Neural progenitor cell (in vitro differentiated cells): ENCODE results near the gene TRAK2. TPM values are rescaled to one million over a fixed set of nuclear protein-coding genes. Genes with fewer than 3 reads are reported as not detected.
"Not testable (repeated sequence)": the region's sequence is repeated elsewhere in the genome, so short reads cannot be mapped to it uniquely, and the experiment has no call there.

ENCODE experiments used
- DNase-seq: peaks from one replicate; pipeline ENCODE4 v3.0.0-alpha.2; 2016; ENCODE audit warnings: low spot score
- H2AFZ ChIP-seq: fragments of 200-600 bp; sonication (generic); replicated peaks from 2 replicates; pipeline ENCODE4 v1.6.1; 2016; ENCODE audit warnings: antibody characterized with exemption
- H3F3A ChIP-seq: fragments of 200-600 bp; sonication (generic); 2 replicates; pipeline ENCODE4 v1.6.1; 2016; ENCODE audit warnings: antibody characterized with exemption, low read depth
- H3K27ac ChIP-seq: fragments of 200-600 bp; sonication (generic); 2 replicates; pipeline ENCODE4 v1.5.1; 2016; ENCODE audit warnings: mild to moderate bottlenecking
- H3K27me3 ChIP-seq: fragments of 200-600 bp; sonication (generic); 2 replicates; pipeline ENCODE4 v1.6.1; 2016; ENCODE audit warnings: mild to moderate bottlenecking, moderate library complexity
- H3K36me3 ChIP-seq: fragments of 200-600 bp; sonication (generic); 2 replicates; pipeline ENCODE4 v1.5.1; 2016
- H3K4me1 ChIP-seq: fragments of 200-600 bp; sonication (generic); 2 replicates; pipeline ENCODE4 v1.6.1; 2016; ENCODE audit warnings: mixed run types
- H3K4me2 ChIP-seq: fragments of 200-600 bp; sonication (generic); 2 replicates; pipeline ENCODE4 v1.6.1; 2016
- H3K4me3 ChIP-seq: fragments of 200-600 bp; sonication (generic); 2 replicates; pipeline ENCODE4 v1.5.1; 2016
- H3K79me2 ChIP-seq: fragments of 200-600 bp; sonication (generic); 2 replicates; pipeline ENCODE4 v1.6.1; 2016; ENCODE audit warnings: low read depth
- H3K9ac ChIP-seq: fragments of 200-600 bp; sonication (generic); 2 replicates; pipeline ENCODE4 v1.6.1; 2016
- H3K9me3 ChIP-seq: fragments of 200-600 bp; sonication (generic); 2 replicates; pipeline ENCODE4 v1.5.1; 2016; ENCODE audit warnings: low read depth
- H4K20me1 ChIP-seq: fragments of 200-600 bp; sonication (generic); 2 replicates; pipeline ENCODE4 v1.6.1; 2016; ENCODE audit warnings: low read depth
- H3K27ac Mint-ChIP-seq: 3 replicates; pipeline ENCODE4 v1.8.0; 2021; ENCODE audit warnings: mixed read lengths
- H3K27me3 Mint-ChIP-seq: 2 replicates; pipeline ENCODE4 v1.8.0; 2022; ENCODE audit warnings: low read depth, mild to moderate bottlenecking, inconsistent platforms, moderate library complexity, mixed read lengths; ENCODE audit not compliant: insufficient read depth
- H3K36me3 Mint-ChIP-seq: 3 replicates; pipeline ENCODE4 v1.8.0; 2021; ENCODE audit warnings: mixed read lengths
- H3K4me1 Mint-ChIP-seq: 3 replicates; pipeline ENCODE4 v1.8.0; 2021; ENCODE audit warnings: mixed read lengths
- H3K4me3 Mint-ChIP-seq: 3 replicates; pipeline ENCODE4 v1.8.0; 2021; ENCODE audit warnings: mild to moderate bottlenecking, moderate library complexity, mixed read lengths
- H3K9me3 Mint-ChIP-seq: 3 replicates; pipeline ENCODE4 v1.8.0; 2020; ENCODE audit warnings: mixed read lengths
- EZH2 ChIP-seq: fragments of 200-600 bp; sonication (generic); IDR thresholded peaks from 2 replicates; pipeline ENCODE4 v1.6.1; 2017; ENCODE audit warnings: antibody characterized with exemption, mild to moderate bottlenecking, moderate library complexity
- EZH2phosphoT487 ChIP-seq: fragments of 200-600 bp; sonication (generic); IDR thresholded peaks from 2 replicates; pipeline ENCODE4 v1.6.1; 2017; ENCODE audit warnings: antibody characterized with exemption
- total RNA-seq: library from RNA; depleted of rRNA; stranded (reverse); fragments of >200 nt; gene quantifications from 2 replicates; pipeline ENCODE4 v1.2.3, GENCODE V29; 2015; ENCODE audit warnings: low replicate concordance
- TF ChIP-seq, protein P1 (sequence below): fragments of 200-600 bp; sonication (generic); IDR thresholded peaks from 2 replicates; pipeline ENCODE4 v1.5.1; 2017; ENCODE audit warnings: antibody characterized with exemption, mild to moderate bottlenecking

TRAK2 gene
- total RNA-seq, 1 donor from 2014 or later: 7.1 TPM

DNA sequence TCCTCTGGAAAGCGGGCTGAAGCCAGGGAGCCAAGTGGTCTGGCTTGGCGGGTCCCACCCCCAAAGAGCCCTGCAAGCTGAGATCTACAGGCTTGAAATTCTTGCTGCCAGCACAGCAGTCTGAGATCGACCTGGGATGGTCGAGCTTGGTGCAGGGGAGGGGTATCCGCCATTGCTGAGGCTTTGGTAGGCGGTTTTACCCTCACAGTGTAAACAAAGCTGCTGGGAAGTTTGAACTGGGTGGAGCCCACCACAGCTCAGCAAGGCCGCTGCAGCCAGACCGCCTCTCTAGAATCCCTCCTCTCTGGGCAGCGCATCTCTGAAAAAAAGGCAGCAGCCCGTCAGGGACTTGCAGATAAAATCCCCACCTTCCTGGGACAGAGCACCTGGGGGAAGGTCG, 81.5 kb downstream of the TRAK2 start:
- Histone ChIP-seq H3K27me3 (no peaks in the 10 kb centered on the region), H3K4me2 (no peak overlapping the region), H3K4me1 (no peaks in the 10 kb centered on the region), H3K27ac (no peak overlapping the region), H2AFZ (no peak overlapping the region), H3K4me3 (no peak overlapping the region), H3F3A (no peaks in the 10 kb centered on the region), H3K79me2 (no peaks in the 10 kb centered on the region), H3K36me3 (no peaks in the 10 kb centered on the region), H3K9me3 (no peaks in the 10 kb centered on the region), H4K20me1 (no peaks in the 10 kb centered on the region), H3K9ac (no peak overlapping the region)
- peaks cover 15% of the 10 kb centered on the region for H3K36me3 Mint-ChIP-seq
- H3K9me3 Mint-ChIP-seq: peaks cover 28% of the 10 kb centered on the region
- H3K27me3 Mint-ChIP-seq: no peaks in the 10 kb centered on the region
- no peak for DNase-seq
- H3K27ac Mint-ChIP-seq: no peak overlapping the region
- no peaks in the 10 kb centered on the region for H3K4me1 Mint-ChIP-seq
- H3K4me3 Mint-ChIP-seq: no peak overlapping the region
- TF ChIP-seq, protein P1, sequence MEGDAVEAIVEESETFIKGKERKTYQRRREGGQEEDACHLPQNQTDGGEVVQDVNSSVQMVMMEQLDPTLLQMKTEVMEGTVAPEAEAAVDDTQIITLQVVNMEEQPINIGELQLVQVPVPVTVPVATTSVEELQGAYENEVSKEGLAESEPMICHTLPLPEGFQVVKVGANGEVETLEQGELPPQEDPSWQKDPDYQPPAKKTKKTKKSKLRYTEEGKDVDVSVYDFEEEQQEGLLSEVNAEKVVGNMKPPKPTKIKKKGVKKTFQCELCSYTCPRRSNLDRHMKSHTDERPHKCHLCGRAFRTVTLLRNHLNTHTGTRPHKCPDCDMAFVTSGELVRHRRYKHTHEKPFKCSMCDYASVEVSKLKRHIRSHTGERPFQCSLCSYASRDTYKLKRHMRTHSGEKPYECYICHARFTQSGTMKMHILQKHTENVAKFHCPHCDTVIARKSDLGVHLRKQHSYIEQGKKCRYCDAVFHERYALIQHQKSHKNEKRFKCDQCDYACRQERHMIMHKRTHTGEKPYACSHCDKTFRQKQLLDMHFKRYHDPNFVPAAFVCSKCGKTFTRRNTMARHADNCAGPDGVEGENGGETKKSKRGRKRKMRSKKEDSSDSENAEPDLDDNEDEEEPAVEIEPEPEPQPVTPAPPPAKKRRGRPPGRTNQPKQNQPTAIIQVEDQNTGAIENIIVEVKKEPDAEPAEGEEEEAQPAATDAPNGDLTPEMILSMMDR: no peak
- TF ChIP-seq EZH2phosphoT487 (no peak), EZH2 (no peak)

DNA sequence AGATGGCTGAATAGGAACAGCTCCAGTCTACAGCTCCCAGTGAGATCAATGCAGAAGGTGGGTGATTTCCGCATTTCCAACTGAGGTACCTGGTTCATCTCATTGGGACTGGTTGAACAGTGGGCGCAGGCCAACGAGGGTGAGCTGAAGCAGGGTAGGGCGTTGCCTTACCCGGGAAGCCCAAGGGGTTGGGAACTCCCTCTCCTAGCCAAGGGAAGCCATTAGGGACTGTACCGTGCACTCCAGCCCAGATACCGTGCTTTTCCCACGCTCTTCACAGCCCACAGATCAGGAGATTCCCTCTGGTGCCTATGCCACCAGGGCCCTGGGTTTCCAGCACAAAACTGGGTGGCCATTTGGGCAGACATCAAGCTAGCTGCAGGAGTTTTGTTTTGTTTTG, 81.9 kb downstream of the TRAK2 start:
- Mint-ChIP-seq H3K9me3 (peaks cover 26% of the 10 kb centered on the region), H3K36me3 (peaks cover 12% of the 10 kb centered on the region)
- not testable (repeated sequence) for DNase-seq, H3K9ac ChIP-seq, H3K27me3 Mint-ChIP-seq, H3F3A ChIP-seq, H3K36me3 ChIP-seq, H3K4me3 ChIP-seq, H3K79me2 ChIP-seq, H3K4me1 ChIP-seq, H3K9me3 ChIP-seq, H3K4me1 Mint-ChIP-seq, H3K27ac ChIP-seq, H3K4me2 ChIP-seq, H2AFZ ChIP-seq, H3K27ac Mint-ChIP-seq, H3K4me3 Mint-ChIP-seq, H4K20me1 ChIP-seq, H3K27me3 ChIP-seq

DNA sequence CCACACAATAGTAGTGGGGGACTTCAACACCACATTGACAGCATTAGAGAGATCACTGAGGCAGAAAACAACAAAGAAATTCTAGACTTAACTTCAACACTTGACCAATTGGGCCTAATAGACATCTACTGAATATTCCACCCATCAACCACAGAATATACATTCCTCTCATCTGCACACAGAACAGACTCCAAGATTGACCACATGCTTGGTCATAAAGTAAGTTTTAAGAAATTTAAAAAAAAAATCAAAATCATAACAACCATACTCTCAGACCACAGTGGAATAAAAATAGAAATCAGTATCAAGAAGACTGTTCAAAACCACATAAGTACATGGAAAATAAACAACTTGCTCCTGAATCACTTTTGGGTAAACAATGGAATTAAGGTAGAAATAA, 85.1 kb downstream of the TRAK2 start:
- Mint-ChIP-seq H3K9me3 (peaks cover 22% of the 10 kb centered on the region), H3K27ac (no peak overlapping the region), H3K4me3 (no peak overlapping the region), H3K4me1 (no peaks in the 10 kb centered on the region), H3K36me3 (peaks cover 16% of the 10 kb centered on the region), H3K27me3 (no peaks in the 10 kb centered on the region)
- Histone ChIP-seq H3K9me3 (no peaks in the 10 kb centered on the region), H3K9ac (no peak overlapping the region), H4K20me1 (no peaks in the 10 kb centered on the region), H3K27ac (no peak overlapping the region), H2AFZ (no peak overlapping the region), H3K79me2 (no peaks in the 10 kb centered on the region), H3K4me1 (no peaks in the 10 kb centered on the region), H3K27me3 (no peaks in the 10 kb centered on the region), H3K4me3 (no peak overlapping the region), H3K4me2 (no peak overlapping the region), H3K36me3 (no peaks in the 10 kb centered on the region), H3F3A (no peaks in the 10 kb centered on the region)
- DNase-seq: no peak
- TF ChIP-seq EZH2phosphoT487 (no peak), EZH2 (no peak)
- TF ChIP-seq, protein P1: no peak

DNA sequence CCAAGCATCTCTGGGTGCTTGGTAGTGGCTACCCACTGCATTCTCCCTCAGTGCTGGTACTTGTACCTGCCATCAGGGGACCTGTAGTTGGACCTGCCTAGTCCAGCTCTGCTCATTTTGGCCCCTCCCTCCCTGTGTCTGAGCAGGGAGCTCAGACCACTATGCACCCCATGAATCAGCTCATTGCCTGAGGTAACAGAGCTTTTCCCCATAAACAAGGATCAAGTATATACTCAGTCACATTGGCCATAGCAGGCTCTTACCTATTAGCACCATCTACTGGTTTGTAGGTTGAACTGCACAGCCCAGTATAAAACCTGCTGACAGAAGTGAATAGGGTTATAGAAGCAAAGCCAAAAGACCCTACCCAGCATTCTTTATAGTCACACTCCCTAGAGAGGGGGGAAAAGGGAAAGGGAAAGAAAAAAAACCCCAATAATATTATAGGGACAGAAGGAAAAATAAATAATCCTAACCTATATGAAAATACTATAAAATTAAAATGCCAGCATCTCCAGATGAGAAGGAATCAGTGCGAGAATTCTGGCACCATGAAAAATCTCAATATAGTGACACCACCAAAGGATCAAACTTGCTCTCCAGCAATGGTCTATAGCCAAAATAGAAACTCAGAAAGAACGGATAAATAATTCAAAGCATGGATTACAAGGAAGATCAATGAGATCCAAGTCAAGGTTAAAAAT, 87.2 kb downstream of the TRAK2 start:
- Histone ChIP-seq H3K27me3 (no peaks in the 10 kb centered on the region), H3K27ac (no peak overlapping the region), H3F3A (no peaks in the 10 kb centered on the region), H3K36me3 (no peaks in the 10 kb centered on the region), H2AFZ (no peak overlapping the region), H3K9ac (no peak overlapping the region), H3K4me3 (no peak overlapping the region), H4K20me1 (no peaks in the 10 kb centered on the region), H3K4me2 (no peak overlapping the region), H3K79me2 (no peaks in the 10 kb centered on the region), H3K9me3 (no peaks in the 10 kb centered on the region), H3K4me1 (no peaks in the 10 kb centered on the region)
- DNase-seq: peak; percentile 61
- no peak for TF ChIP-seq EZH2phosphoT487
- TF ChIP-seq, protein P1: peak; percentile 85
- H3K4me1 Mint-ChIP-seq: no peaks in the 10 kb centered on the region
- H3K27ac Mint-ChIP-seq: no peak overlapping the region
- H3K27me3 Mint-ChIP-seq: no peaks in the 10 kb centered on the region
- peaks cover 21% of the 10 kb centered on the region for H3K9me3 Mint-ChIP-seq
- H3K36me3 Mint-ChIP-seq: peaks cover 12% of the 10 kb centered on the region
- H3K4me3 Mint-ChIP-seq: no peak overlapping the region
